Measurements from ENCODE around the gene ITPR3.

GRCh38 chr6:33742092-33742491 is 121.0 kb downstream of the ITPR3 start:
- TF ChIP-seq REPIN1 (CRISPR knock-in tag; IDR thresholded peaks at IDR 0.05; ENCODE audit: borderline replicate concordance, low read depth) (no peak), ZNF629 (CRISPR knock-in tag; conservative IDR thresholded peaks at IDR 0.05) (no peak), RNF2 (conservative IDR thresholded peaks at IDR 0.05; ENCODE audit: low read depth) (no peak), HMG20A (CRISPR knock-in tag; IDR thresholded peaks at IDR 0.05; ENCODE audit: borderline replicate concordance) (no peak), ZBTB7B (CRISPR knock-in tag; IDR thresholded peaks at IDR 0.05) (no peak)

All from HepG2 (cell line).